Pulmonary artery endothelial cell (primary cell): ENCODE results near the gene MS4A8. TPM values are rescaled to one million over a fixed set of nuclear protein-coding genes. Genes with fewer than 3 reads are reported as not detected.
"Not testable (repeated sequence)": the region's sequence is repeated elsewhere in the genome, so short reads cannot be mapped to it uniquely, and the experiment has no call there.

Source experiments
- DNase-seq: peaks from one replicate; pipeline ENCODE4 v3.0.0-alpha.2; 2011; ENCODE audit warnings: low read depth, low spot score
- total RNA-seq: library from RNA; depleted of rRNA; stranded (reverse); fragments of >200 nt; gene quantifications from 2 replicates; pipeline ENCODE4 v1.2.3, GENCODE V29; 2014

The MS4A8 gene
- total RNA-seq, 1 donor from 2014 or later = not detected

- DNase-seq = no peak
These were observed 25.0 kb downstream of the MS4A8 start, which contains the start of gene MS4A18 for GRCh38 chr11:60724420-60724819. Gene MS4A18, plus strand, starts transcription at chr11:60724720.

GRCh38 chr11:60725592-60725991, 26.2 kb downstream of the MS4A8 start:
- DNase-seq = no peak

GRCh38 chr11:60731586-60731985, 32.2 kb downstream of the MS4A8 start:
- DNase-seq = no peak

- DNase-seq = no peak
These were observed 34.9 kb downstream of the MS4A8 start for GRCh38 chr11:60734279-60734678.

- no peak for DNase-seq
These were observed 39.7 kb downstream of the MS4A8 start for GRCh38 chr11:60739114-60739513.

GRCh38 chr11:60740573-60740972, 41.2 kb downstream of the MS4A8 start:
- no peak for DNase-seq

DNA sequence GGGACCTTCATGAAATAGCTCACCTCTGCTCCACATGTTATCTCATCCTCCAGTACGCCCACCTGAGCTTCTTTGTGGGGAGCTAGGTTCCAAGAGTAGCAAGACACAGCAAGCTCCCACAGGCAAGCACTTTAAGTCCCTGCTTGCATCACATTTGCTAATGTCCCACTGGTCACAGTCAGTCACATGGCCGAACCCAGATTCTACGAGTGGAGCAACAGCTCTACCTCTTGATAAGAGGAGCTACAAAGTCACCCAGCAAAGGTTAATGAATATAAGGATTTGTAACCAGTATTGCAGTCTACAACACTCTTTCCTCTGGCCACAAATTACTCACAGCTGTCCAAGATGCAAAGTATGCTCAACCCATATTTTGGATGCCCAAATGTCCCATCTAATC, 42.0 kb downstream of the MS4A8 start:
- no peak for DNase-seq

- no peak for DNase-seq
These were observed 43.6 kb downstream of the MS4A8 start for GRCh38 chr11:60743058-60743457.

DNA sequence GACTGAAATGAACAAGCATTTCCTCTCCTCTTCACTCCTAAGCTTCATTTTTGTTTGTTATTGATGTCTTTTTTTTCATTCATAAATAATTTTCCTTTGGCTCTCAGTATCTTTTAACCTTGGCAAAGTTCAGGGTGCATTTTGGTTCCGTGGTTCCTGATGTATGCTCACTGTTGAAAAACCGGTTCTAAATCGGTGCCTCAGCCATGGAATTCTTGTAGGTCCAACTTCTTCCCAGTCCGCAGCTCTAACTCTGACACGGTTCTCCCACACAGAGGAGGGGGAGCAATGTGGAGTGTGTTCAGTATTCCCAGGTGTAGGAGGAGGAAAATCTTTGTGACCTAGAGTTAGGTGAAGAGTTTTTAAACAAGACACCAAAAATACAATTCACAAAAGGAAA, 44.7 kb downstream of the MS4A8 start:
- DNase-seq = no peak

DNA sequence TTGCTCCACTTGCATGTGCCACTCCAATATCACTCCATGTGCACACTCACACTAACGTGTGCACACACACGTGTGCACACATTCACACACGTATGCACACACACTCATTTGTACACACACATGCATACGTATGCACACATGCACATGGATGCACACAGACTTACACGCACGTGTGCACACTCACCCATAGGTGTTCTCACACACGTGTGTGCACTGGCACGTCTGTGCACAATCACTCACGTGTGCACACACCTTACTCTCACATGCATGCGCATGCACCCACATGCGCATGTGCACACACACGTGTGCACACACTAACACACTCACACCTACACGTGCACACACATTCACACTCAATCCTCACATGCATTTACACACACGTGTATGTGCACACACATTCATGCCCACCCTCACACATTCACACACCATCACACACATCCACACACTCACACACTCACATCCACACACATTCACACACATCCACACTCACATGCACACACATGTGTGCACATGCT, 48.0 kb downstream of the MS4A8 start:
- DNase-seq = no peak

DNA sequence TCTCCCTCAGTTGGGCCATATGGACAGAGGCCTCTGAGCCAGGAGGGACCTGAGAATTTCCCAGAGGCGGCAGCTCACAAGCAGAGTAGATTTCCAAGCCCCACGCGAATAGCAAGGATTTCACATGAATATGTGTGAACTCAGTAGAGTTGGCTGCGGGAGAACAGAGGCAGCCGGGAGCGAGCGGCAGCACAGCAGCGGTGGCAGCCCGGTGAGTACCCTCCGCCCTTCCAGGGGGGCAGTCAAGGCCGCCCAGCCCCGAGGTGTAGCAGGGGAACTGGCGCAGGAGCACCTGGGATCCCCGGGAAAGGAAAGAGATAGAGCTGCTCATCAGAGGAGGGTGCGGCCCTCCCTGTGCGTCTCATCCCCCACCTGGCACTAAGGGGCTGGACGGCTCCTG, 48.8 kb downstream of the MS4A8 start:
- no peak for DNase-seq

GRCh38 chr11:60748821-60749220, 49.4 kb downstream of the MS4A8 start:
- no peak for DNase-seq

DNA sequence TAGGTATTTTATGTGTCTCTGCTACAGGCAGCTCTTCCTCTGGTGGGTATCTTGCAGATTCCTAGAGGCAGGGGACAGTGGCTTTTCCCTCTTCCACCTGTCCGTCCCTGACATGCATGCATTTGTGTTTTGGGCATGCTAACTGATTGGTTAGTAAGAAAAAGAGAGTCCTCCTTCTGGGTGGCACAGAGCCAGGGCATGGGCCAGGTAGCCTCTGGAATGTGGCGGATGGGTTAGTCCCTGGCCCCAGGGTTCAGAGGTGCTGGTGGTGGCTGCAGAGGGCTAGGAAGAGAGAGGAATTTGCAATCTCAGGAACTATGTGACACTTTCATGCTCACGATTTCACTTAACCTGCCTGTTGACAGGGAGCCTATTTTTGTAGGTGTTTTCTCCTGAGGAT, 51.5 kb downstream of the MS4A8 start:
- DNase-seq = no peak

- DNase-seq = no peak
These were observed 53.9 kb downstream of the MS4A8 start for GRCh38 chr11:60753309-60753708.

DNA sequence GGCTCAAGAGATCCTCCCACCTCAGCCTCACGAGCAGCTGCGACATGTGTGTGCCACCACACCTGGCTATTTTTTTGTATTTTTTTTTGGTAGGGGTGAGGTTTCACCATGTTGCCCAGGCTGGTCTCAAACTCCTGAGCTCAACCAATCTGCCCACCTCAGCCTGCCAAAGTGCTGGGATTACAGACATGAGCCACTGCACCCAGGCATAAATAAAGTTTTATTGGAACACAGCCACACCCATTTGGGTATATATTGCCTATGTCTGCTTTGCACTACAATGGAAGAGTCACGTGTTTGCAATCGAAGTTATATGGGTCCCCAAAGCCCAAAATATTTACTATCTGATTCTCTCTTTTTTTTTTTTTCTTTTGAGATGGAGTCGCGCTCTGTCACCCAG, 55.5 kb downstream of the MS4A8 start:
- DNase-seq = no peak

GRCh38 chr11:60756307-60757032, 57.1 kb downstream of the MS4A8 start, which contains the start of gene MS4A15:
Gene MS4A15, plus strand, starts transcription at chr11:60756867. Its CDS starts 6,867 bp downstream, at chr11:60763734.
- no peak for DNase-seq

DNA sequence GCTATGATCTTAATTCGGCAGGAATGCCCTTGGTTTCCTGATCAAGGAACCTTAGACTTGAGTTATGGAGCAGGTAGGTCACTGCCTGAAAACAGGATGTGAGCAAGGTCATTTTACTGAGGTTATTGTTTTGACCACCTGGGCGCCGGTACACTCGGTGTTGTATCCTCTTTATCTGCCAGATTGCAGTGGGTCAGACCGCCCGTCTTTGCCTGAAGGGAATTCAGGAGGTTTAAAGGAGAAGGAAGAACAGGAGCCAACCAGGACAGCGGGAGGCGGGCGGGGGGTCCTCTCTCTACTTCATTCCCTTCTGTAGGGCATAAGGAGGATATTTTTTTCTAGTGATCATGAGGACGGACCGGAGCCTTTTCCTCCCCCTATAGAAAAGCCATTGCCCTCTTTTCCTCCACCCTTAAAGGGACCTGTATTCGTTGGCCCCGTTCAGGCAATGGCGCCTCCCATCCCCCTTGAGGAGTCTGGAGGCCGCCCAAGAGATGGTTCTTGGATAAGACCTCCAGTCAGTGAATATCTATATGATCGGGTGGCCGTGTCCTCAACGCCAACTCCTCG, 57.9 kb downstream of the MS4A8 start:
- no peak for DNase-seq

GRCh38 chr11:60758671-60759070, 59.3 kb downstream of the MS4A8 start:
- not testable (repeated sequence) for DNase-seq

GRCh38 chr11:60759438-60760225, 60.2 kb downstream of the MS4A8 start:
- not testable (repeated sequence) for DNase-seq

GRCh38 chr11:60761436-60762190, 62.2 kb downstream of the MS4A8 start:
- DNase-seq = no peak
